MM.1S (cell line): ENCODE results near the gene TTC39C.

Experiments
- DNase-seq: peaks from one replicate; pipeline ENCODE4 v3.0.0-alpha.2; 2015
- H2AFZ ChIP-seq: fragments of 300-600 bp; sonication (generic); 2 replicates; pipeline ENCODE4 v1.6.0; 2016; ENCODE audit warnings: antibody characterized with exemption, low read length
- H3F3A ChIP-seq: fragments of 300-600 bp; sonication (generic); 2 replicates; pipeline ENCODE4 v1.6.1; 2016; ENCODE audit warnings: mild to moderate bottlenecking, antibody characterized with exemption, low read length, moderate library complexity, mixed read lengths; ENCODE audit not compliant: insufficient read depth
- H3K27ac ChIP-seq: fragments of 300-600 bp; sonication (generic); 2 replicates; pipeline ENCODE4 v1.5.1; 2016; ENCODE audit warnings: mild to moderate bottlenecking, low read length
- H3K27me3 ChIP-seq: fragments of 300-600 bp; sonication (generic); replicated peaks from 2 replicates; pipeline ENCODE4 v1.6.0; 2016; ENCODE audit warnings: low read length; ENCODE audit not compliant: insufficient read depth
- H3K36me3 ChIP-seq: fragments of 300-600 bp; sonication (generic); replicated peaks from 2 replicates; pipeline ENCODE4 v1.6.1; 2016; ENCODE audit warnings: mild to moderate bottlenecking, low read length, mixed read lengths; ENCODE audit not compliant: insufficient read depth
- H3K4me1 ChIP-seq: fragments of 300-600 bp; sonication (generic); 2 replicates; pipeline ENCODE4 v1.6.1; 2016; ENCODE audit warnings: low read length, mixed read lengths
- H3K4me2 ChIP-seq: fragments of 300-600 bp; sonication (generic); 2 replicates; pipeline ENCODE4 v1.6.0; 2016; ENCODE audit warnings: low read depth, low read length
- H3K4me3 ChIP-seq: fragments of 300-600 bp; sonication (generic); 2 replicates; pipeline ENCODE4 v1.5.1; 2016; ENCODE audit warnings: low read length, mixed read lengths
- H3K79me2 ChIP-seq: fragments of 300-600 bp; sonication (generic); 2 replicates; pipeline ENCODE4 v1.6.1; 2016; ENCODE audit warnings: mixed run types, low read length, mixed read lengths
- H3K9ac ChIP-seq: fragments of 300-600 bp; sonication (generic); 2 replicates; pipeline ENCODE4 v1.6.1; 2016; ENCODE audit warnings: low read length, mixed read lengths
- H3K9me2 ChIP-seq: fragments of 300-600 bp; sonication (generic); replicated peaks from 2 replicates; pipeline ENCODE4 v1.6.1; 2016; ENCODE audit warnings: mild to moderate bottlenecking, low read length, mixed read lengths; ENCODE audit not compliant: insufficient read depth
- H3K9me3 ChIP-seq: fragments of 300-600 bp; sonication (generic); replicated peaks from 2 replicates; pipeline ENCODE4 v1.6.1; 2016; ENCODE audit warnings: mild to moderate bottlenecking, low read length, mixed read lengths; ENCODE audit not compliant: insufficient read depth
- H4K20me1 ChIP-seq: fragments of 300-600 bp; sonication (generic); 2 replicates; pipeline ENCODE4 v1.6.1; 2016; ENCODE audit warnings: mild to moderate bottlenecking, low read length, moderate library complexity, mixed read lengths; ENCODE audit not compliant: insufficient read depth
- CTCF ChIP-seq: fragments of 300-600 bp; sonication (generic); IDR thresholded peaks from 2 replicates; pipeline ENCODE4 v1.5.1; 2016; ENCODE audit warnings: antibody characterized with exemption, low read length, mixed read lengths
- EZH2 ChIP-seq: fragments of 300-600 bp; sonication (generic); optimal IDR thresholded peaks from 2 replicates; pipeline ENCODE3; 2017; ENCODE audit warnings: low read depth, mild to moderate bottlenecking, antibody characterized with exemption, low read length, mixed read lengths
- EZH2phosphoT487 ChIP-seq: fragments of 300-600 bp; sonication (generic); IDR thresholded peaks from 2 replicates; pipeline ENCODE4 v1.6.1; 2018; ENCODE audit warnings: antibody characterized with exemption, low read length

TTC39C gene

GRCh38 chr18:24078391-24078790, 63.8 kb downstream of the TTC39C start:
- no peaks in the 10 kb centered on the region for H3K9me3 ChIP-seq
- no peak for DNase-seq
- no peak overlapping the region for H2AFZ ChIP-seq
- no peaks in the 10 kb centered on the region for H3K36me3 ChIP-seq
- no peak for TF ChIP-seq CTCF
- no peak for TF ChIP-seq EZH2phosphoT487
- TF ChIP-seq EZH2 = no peak
- no peak overlapping the region for H3K9ac ChIP-seq
- no peaks in the 10 kb centered on the region for H3K4me1 ChIP-seq
- no peaks in the 10 kb centered on the region for H4K20me1 ChIP-seq
- H3K27ac ChIP-seq = no peak overlapping the region
- no peak overlapping the region for H3K4me2 ChIP-seq
- no peak overlapping the region for H3K4me3 ChIP-seq
- no peaks in the 10 kb centered on the region for H3K9me2 ChIP-seq
- H3K27me3 ChIP-seq = no peaks in the 10 kb centered on the region
- no peaks in the 10 kb centered on the region for H3F3A ChIP-seq
- H3K79me2 ChIP-seq = no peaks in the 10 kb centered on the region

- Histone ChIP-seq H3K27ac (no peak overlapping the region), H3K4me1 (no peaks in the 10 kb centered on the region), H3K9me3 (no peaks in the 10 kb centered on the region), H3K4me2 (no peak overlapping the region), H2AFZ (no peak overlapping the region), H3K9ac (no peak overlapping the region), H3K4me3 (no peak overlapping the region), H3F3A (no peaks in the 10 kb centered on the region), H3K9me2 (no peaks in the 10 kb centered on the region), H4K20me1 (no peaks in the 10 kb centered on the region), H3K36me3 (no peaks in the 10 kb centered on the region), H3K79me2 (no peaks in the 10 kb centered on the region), H3K27me3 (no peaks in the 10 kb centered on the region)
- no peak for DNase-seq
- TF ChIP-seq EZH2phosphoT487 = no peak
- TF ChIP-seq EZH2 = no peak
- no peak for TF ChIP-seq CTCF
Measured at GRCh38 chr18:24080861-24081260, 66.3 kb downstream of the TTC39C start.

GRCh38 chr18:24083550-24083949, 69.0 kb downstream of the TTC39C start:
- Histone ChIP-seq H3K79me2 (no peaks in the 10 kb centered on the region), H3K9ac (no peak overlapping the region), H3K27ac (no peak overlapping the region), H3K9me3 (no peaks in the 10 kb centered on the region), H4K20me1 (no peaks in the 10 kb centered on the region), H3K4me1 (no peaks in the 10 kb centered on the region), H2AFZ (no peak overlapping the region), H3K4me2 (no peak overlapping the region), H3K9me2 (no peaks in the 10 kb centered on the region), H3F3A (no peaks in the 10 kb centered on the region), H3K4me3 (no peak overlapping the region), H3K36me3 (no peaks in the 10 kb centered on the region), H3K27me3 (no peaks in the 10 kb centered on the region)
- TF ChIP-seq CTCF (no peak), EZH2 (no peak), EZH2phosphoT487 (no peak)
- DNase-seq = no peak
